Measurements from ENCODE around the gene VPS26B. TPM values are rescaled to one million over a fixed set of nuclear protein-coding genes. Genes with fewer than 3 reads are reported as not detected.
"Not testable (repeated sequence)": the region's sequence is repeated elsewhere in the genome, so short reads cannot be mapped to it uniquely, and the experiment has no call there.

VPS26B gene
- total RNA-seq, 2 donors from 2014 or later, result 37.8 to 45.1 TPM

- Histone ChIP-seq H3K27ac (no peak overlapping the region), H3K4me3 (no peak overlapping the region), H3K4me1 (ENCODE audit: control insufficient read depth in 1 of 2, low read depth in 2 of 2) (peaks cover 17 to 21% of the 10 kb centered on the region in 2 donors), H3K9me3 (no peaks in the 10 kb centered on the region), H3K36me3 (peaks cover 40% of the 10 kb centered on the region), H3K27me3 (replicated peaks; ENCODE audit: insufficient read depth) (no peaks in the 10 kb centered on the region)
- TF ChIP-seq CTCF (IDR thresholded peaks at IDR 0.05), result no peak
- ATAC-seq (ENCODE audit: insufficient number of reproducible peaks, low FRiP score, low read depth) (no peak), DNase-seq (ENCODE audit: low spot score) (no peak)
Observed at GRCh38 chr11:134250675-134251074, 26.2 kb downstream of the VPS26B start.

- peak overlapping the region in 1 of 2 donors; percentile 57 for H3K27ac ChIP-seq
- H3K27me3 ChIP-seq (replicated peaks; ENCODE audit: insufficient read depth), result no peaks in the 10 kb centered on the region
- no peak for TF ChIP-seq CTCF (IDR thresholded peaks at IDR 0.05)
- H3K36me3 ChIP-seq, result peaks cover 27% of the 10 kb centered on the region
- peaks cover 17 to 21% of the 10 kb centered on the region in 2 donors for H3K4me1 ChIP-seq (ENCODE audit: control insufficient read depth in 1 of 2, low read depth in 2 of 2)
- H3K9me3 ChIP-seq, result no peaks in the 10 kb centered on the region
- ATAC-seq (ENCODE audit: insufficient number of reproducible peaks, low FRiP score, low read depth), result peak; percentile 15
- H3K4me3 ChIP-seq, result peak overlapping the region; percentile 89
- DNase-seq (ENCODE audit: low spot score), result no peak
Observed at GRCh38 chr11:134252346-134253187, 28.1 kb downstream of the VPS26B start.

GRCh38 chr11:134253188-134253993 lies 28.9 kb downstream of the VPS26B start, which contains the start of the genes ACAD8 and THYN1:
ACAD8 (plus strand) TSS chr11:134253568; CDS start chr11:134253601, 33 bp downstream.
THYN1 (minus strand) TSS chr11:134253352; CDS start chr11:134252882, 470 bp downstream.
- Histone ChIP-seq H3K4me3 (peak within 1 kb of the TSS; percentile 89), H3K9me3 (no peaks in the 10 kb centered on the region), H3K36me3 (peaks cover 22% of the 10 kb centered on the region), H3K4me1 (ENCODE audit: control insufficient read depth in 1 of 2, low read depth in 2 of 2) (peaks cover 17 to 21% of the 10 kb centered on the region in 2 donors), H3K27ac (peak within 1 kb of the TSS in 1 of 2 donors; percentile 57), H3K27me3 (replicated peaks; ENCODE audit: insufficient read depth) (no peaks in the 10 kb centered on the region)
- peak; percentile 46 for TF ChIP-seq CTCF (IDR thresholded peaks at IDR 0.05)
- DNase-seq (ENCODE audit: low spot score) (peak; percentile 81), ATAC-seq (ENCODE audit: insufficient number of reproducible peaks, low FRiP score, low read depth) (peak; percentile 92)

GRCh38 chr11:134254433-134255183 lies 30.1 kb downstream of the VPS26B start:
- Histone ChIP-seq H3K36me3 (peaks cover 24% of the 10 kb centered on the region), H3K9me3 (no peaks in the 10 kb centered on the region), H3K27me3 (replicated peaks; ENCODE audit: insufficient read depth) (no peaks in the 10 kb centered on the region), H3K4me1 (ENCODE audit: control insufficient read depth in 1 of 2, low read depth in 2 of 2) (peaks cover 17 to 21% of the 10 kb centered on the region in 2 donors), H3K4me3 (peak overlapping the region; percentile 89), H3K27ac (no peak overlapping the region)
- ATAC-seq (ENCODE audit: insufficient number of reproducible peaks, low FRiP score, low read depth), result no peak
- TF ChIP-seq CTCF (IDR thresholded peaks at IDR 0.05), result no peak
- DNase-seq (ENCODE audit: low spot score), result no peak

GRCh38 chr11:134255184-134255561 lies 30.7 kb downstream of the VPS26B start:
- H3K36me3 ChIP-seq, result peaks cover 24% of the 10 kb centered on the region
- H3K27ac ChIP-seq; H3K4me3 ChIP-seq; H3K9me3 ChIP-seq; DNase-seq (ENCODE audit: low spot score); H3K27me3 ChIP-seq (replicated peaks; ENCODE audit: insufficient read depth); ATAC-seq (ENCODE audit: insufficient number of reproducible peaks, low FRiP score, low read depth): not testable (repeated sequence)
- peaks cover 17 to 21% of the 10 kb centered on the region in 2 donors for H3K4me1 ChIP-seq (ENCODE audit: control insufficient read depth in 1 of 2, low read depth in 2 of 2)
